ENCODE results near the gene PGM2. TPM values are rescaled to one million over a fixed set of nuclear protein-coding genes. Genes with fewer than 3 reads are reported as not detected.

The PGM2 gene
- polyA plus RNA-seq, 1 of the 3 experiments (the other 2 are of a cell fraction): 12.7 TPM

DNA sequence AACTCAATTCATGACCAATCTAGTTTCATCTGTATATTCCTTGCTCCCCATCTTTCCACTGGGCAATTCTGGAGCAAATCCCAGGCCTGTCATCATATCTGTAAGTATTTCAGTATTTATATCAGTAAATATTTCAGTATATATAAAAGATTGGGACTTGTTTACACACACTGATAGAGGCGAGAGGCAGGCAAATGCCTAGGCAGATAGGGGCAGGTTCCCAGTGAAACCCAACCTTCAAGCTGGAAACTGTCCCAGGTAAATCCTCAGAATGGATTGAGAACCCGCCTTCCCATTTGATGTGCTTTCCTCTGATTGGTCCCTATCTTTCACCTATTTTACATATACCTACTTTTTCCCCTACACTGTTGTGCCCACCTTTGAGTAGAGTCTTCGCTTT lies 40.6 kb downstream of the PGM2 start:
- Histone ChIP-seq H3K36me3 (replicated peaks in 1 of 2; ENCODE audit: control insufficient read depth in 1 of 2, insufficient read depth in 2 of 2, low read length in 1 of 2) (peaks cover 0 to 2% of the 10 kb centered on the region in 2 experiments), H3K27me3 (ENCODE audit: insufficient read depth) (no peaks in the 10 kb centered on the region), H2AFZ (ENCODE audit: low read depth) (no peak overlapping the region), H3K4me1 (ENCODE audit: control insufficient read depth in 1 of 2, insufficient read depth in 2 of 2, low read depth in 1 of 2, low read length in 1 of 2) (no peaks in the 10 kb centered on the region), H3K27ac (ENCODE audit: low read depth in 2 of 2, low read length in 1 of 2) (no peak overlapping the region), H3K9me3 (no peaks in the 10 kb centered on the region), H3K9me2 (no peaks in the 10 kb centered on the region), H3F3A (replicated peaks; ENCODE audit: insufficient read depth) (peaks cover under 1% of the 10 kb centered on the region), H3K4me3 (ENCODE audit: low read depth in 2 of 2, low read length in 1 of 2) (no peak overlapping the region), H3K4me2 (no peak overlapping the region), H3K9ac (no peak overlapping the region), H3K79me2 (ENCODE audit: insufficient read depth) (no peaks in the 10 kb centered on the region), H4K20me1 (ENCODE audit: insufficient read depth) (no peaks in the 10 kb centered on the region)
- TF ChIP-seq NFIC (IDR thresholded peaks at IDR 0.05; ENCODE audit: borderline replicate concordance) (no peak), JUND (IDR thresholded peaks at IDR 0.05) (no peak), RFX5 (IDR thresholded peaks at IDR 0.05; ENCODE audit: low read length) (no peak), NRF1 (IDR thresholded peaks at IDR 0.05; ENCODE audit: low read depth, low read length) (no peak), RCOR1 (IDR thresholded peaks at IDR 0.05; ENCODE audit: low read length) (no peak), ELF1 (IDR thresholded peaks at IDR 0.05) (no peak), SMC3 (IDR thresholded peaks at IDR 0.05; ENCODE audit: low read depth, low read length) (no peak), GABPA (IDR thresholded peaks at IDR 0.05; ENCODE audit: low read depth) (no peak), TCF12 (IDR thresholded peaks at IDR 0.05) (no peak), TEAD4 (IDR thresholded peaks at IDR 0.05; ENCODE audit: borderline replicate concordance, insufficient read depth) (no peak), FOXM1 (IDR thresholded peaks at IDR 0.05; ENCODE audit: low read depth) (no peak), RAD21 (IDR thresholded peaks at IDR 0.05; ENCODE audit: low read length) (no peak), GATA2 (CRISPR knock-in tag; IDR thresholded peaks at IDR 0.05) (no peak), RXRA (IDR thresholded peaks at IDR 0.05; ENCODE audit: borderline replicate concordance, low read depth) (no peak), MEF2A (IDR thresholded peaks at IDR 0.05; ENCODE audit: borderline replicate concordance, low read depth) (no peak)
- TF ChIP-seq, protein P1, sequence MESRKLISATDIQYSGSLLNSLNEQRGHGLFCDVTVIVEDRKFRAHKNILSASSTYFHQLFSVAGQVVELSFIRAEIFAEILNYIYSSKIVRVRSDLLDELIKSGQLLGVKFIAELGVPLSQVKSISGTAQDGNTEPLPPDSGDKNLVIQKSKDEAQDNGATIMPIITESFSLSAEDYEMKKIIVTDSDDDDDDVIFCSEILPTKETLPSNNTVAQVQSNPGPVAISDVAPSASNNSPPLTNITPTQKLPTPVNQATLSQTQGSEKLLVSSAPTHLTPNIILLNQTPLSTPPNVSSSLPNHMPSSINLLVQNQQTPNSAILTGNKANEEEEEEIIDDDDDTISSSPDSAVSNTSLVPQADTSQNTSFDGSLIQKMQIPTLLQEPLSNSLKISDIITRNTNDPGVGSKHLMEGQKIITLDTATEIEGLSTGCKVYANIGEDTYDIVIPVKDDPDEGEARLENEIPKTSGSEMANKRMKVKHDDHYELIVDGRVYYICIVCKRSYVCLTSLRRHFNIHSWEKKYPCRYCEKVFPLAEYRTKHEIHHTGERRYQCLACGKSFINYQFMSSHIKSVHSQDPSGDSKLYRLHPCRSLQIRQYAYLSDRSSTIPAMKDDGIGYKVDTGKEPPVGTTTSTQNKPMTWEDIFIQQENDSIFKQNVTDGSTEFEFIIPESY (IDR thresholded peaks at IDR 0.05; ENCODE audit: borderline replicate concordance, low read depth): no peak
- TF ChIP-seq, protein P2, sequence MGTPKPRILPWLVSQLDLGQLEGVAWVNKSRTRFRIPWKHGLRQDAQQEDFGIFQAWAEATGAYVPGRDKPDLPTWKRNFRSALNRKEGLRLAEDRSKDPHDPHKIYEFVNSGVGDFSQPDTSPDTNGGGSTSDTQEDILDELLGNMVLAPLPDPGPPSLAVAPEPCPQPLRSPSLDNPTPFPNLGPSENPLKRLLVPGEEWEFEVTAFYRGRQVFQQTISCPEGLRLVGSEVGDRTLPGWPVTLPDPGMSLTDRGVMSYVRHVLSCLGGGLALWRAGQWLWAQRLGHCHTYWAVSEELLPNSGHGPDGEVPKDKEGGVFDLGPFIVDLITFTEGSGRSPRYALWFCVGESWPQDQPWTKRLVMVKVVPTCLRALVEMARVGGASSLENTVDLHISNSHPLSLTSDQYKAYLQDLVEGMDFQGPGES (IDR thresholded peaks at IDR 0.05; ENCODE audit: low read depth, low read length): no peak
- TF ChIP-seq, protein P3, sequence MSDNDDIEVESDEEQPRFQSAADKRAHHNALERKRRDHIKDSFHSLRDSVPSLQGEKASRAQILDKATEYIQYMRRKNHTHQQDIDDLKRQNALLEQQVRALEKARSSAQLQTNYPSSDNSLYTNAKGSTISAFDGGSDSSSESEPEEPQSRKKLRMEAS (IDR thresholded peaks at IDR 0.05; ENCODE audit: low read depth): no peak
- TF ChIP-seq, protein P4, sequence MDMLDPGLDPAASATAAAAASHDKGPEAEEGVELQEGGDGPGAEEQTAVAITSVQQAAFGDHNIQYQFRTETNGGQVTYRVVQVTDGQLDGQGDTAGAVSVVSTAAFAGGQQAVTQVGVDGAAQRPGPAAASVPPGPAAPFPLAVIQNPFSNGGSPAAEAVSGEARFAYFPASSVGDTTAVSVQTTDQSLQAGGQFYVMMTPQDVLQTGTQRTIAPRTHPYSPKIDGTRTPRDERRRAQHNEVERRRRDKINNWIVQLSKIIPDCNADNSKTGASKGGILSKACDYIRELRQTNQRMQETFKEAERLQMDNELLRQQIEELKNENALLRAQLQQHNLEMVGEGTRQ (IDR thresholded peaks at IDR 0.05; ENCODE audit: borderline replicate concordance, low read depth, low read length): no peak
- TF ChIP-seq, protein P5, sequence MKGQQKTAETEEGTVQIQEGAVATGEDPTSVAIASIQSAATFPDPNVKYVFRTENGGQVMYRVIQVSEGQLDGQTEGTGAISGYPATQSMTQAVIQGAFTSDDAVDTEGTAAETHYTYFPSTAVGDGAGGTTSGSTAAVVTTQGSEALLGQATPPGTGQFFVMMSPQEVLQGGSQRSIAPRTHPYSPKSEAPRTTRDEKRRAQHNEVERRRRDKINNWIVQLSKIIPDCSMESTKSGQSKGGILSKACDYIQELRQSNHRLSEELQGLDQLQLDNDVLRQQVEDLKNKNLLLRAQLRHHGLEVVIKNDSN (IDR thresholded peaks at IDR 0.05; ENCODE audit: borderline replicate concordance, low read depth): no peak
- DNase-seq: no peak
- ChIA-PET CTCF (interaction anchor here (1.0 kb wide), 1 partner anchor 63 kb away, joined by 3 read pairs; no protein-coding TSS in a partner anchor), POLR2A (no interaction called here)
- WGBS (ENCODE audit: low lambda C conversion rate): 91% methylated on average over 3 of the region's 3 CpGs

All from SK-N-SH (cell line).